NAMALWA (cell line): ENCODE data around the gene GADD45GIP1.
"Not testable (repeated sequence)": the region's sequence is repeated elsewhere in the genome, so short reads cannot be mapped to it uniquely, and the experiment has no call there.

Experiments
- DNase-seq: peaks from one replicate; pipeline ENCODE4 v3.0.0-alpha.2; 2015; ENCODE audit warnings: low spot score

The GADD45GIP1 gene

GRCh38 chr19:12957389-12957952 lies 448 bp upstream of the GADD45GIP1 start:
- DNase-seq = not testable (repeated sequence)

- DNase-seq = peak; percentile 31
These were observed 1.0 kb downstream of the GADD45GIP1 start for GRCh38 chr19:12955996-12956395.

GRCh38 chr19:12955575-12955974 lies 1.4 kb downstream of the GADD45GIP1 start:
- DNase-seq = not testable (repeated sequence)

- no peak for DNase-seq
These were observed 2.4 kb downstream of the GADD45GIP1 start for GRCh38 chr19:12954612-12954962.

- DNase-seq = no peak
These were observed 3.0 kb downstream of the GADD45GIP1 start for GRCh38 chr19:12953799-12954611.

- DNase-seq = no peak
These were observed 3.8 kb downstream of the GADD45GIP1 start for GRCh38 chr19:12953138-12953798.

GRCh38 chr19:12952488-12953137 lies 4.4 kb downstream of the GADD45GIP1 start:
- DNase-seq = no peak

- DNase-seq = not testable (repeated sequence)
These were observed 5.0 kb downstream of the GADD45GIP1 start for GRCh38 chr19:12952050-12952449.

GRCh38 chr19:12949363-12950283 lies 7.4 kb downstream of the GADD45GIP1 start:
- no peak for DNase-seq

GRCh38 chr19:12948612-12949362 lies 8.2 kb downstream of the GADD45GIP1 start:
- DNase-seq = no peak

- no peak for DNase-seq
These were observed 9.1 kb downstream of the GADD45GIP1 start for GRCh38 chr19:12947702-12948611.

GRCh38 chr19:12946731-12947496 lies 10.1 kb downstream of the GADD45GIP1 start:
- no peak for DNase-seq

- DNase-seq = peak; percentile 81
These were observed 10.8 kb downstream of the GADD45GIP1 start for GRCh38 chr19:12946092-12946721.

- peak; percentile 99 for DNase-seq
These were observed 11.4 kb downstream of the GADD45GIP1 start, which contains the start of gene RAD23A for GRCh38 chr19:12945479-12946091. TSS of gene RAD23A (plus strand) at chr19:12945862. CDS start at chr19:12945949, 87 bp downstream.

GRCh38 chr19:12944104-12944674 lies 12.8 kb downstream of the GADD45GIP1 start:
- no peak for DNase-seq

GRCh38 chr19:12943437-12944044 lies 13.5 kb downstream of the GADD45GIP1 start:
- no peak for DNase-seq

- no peak for DNase-seq
These were observed 16.1 kb downstream of the GADD45GIP1 start for GRCh38 chr19:12940897-12941296.
